Gastrocnemius medialis (tissue), 4 donors: ENCODE results near the gene AUTS2. TPM values are rescaled to one million over a fixed set of nuclear protein-coding genes. Genes with fewer than 3 reads are reported as not detected.
A peak's percentile ranks its signal among the peaks of the same experiment; 100 is the strongest.

Experiments
- ATAC-seq, 2 donors: fragments of 150-250 bp; one replicate each; pipeline ENCODE4 v1.9.1; 2016
- DNase-seq, 2 donors: peaks; one replicate each; pipeline ENCODE4 v3.0.0-alpha.2; 2019
- H3K27ac ChIP-seq, 4 donors: fragments of 200-600 bp; sonication (generic); 1 replicate in 1 of 4; 2 replicates in 3 of 4; pipeline ENCODE4 v1.5.1; 2016 to 2018; ENCODE audit warnings: mild to moderate bottlenecking in 2 of 4, moderate library complexity in 1 of 4
- H3K27me3 ChIP-seq, 3 donors: fragments of 200-600 bp; sonication (generic) in 2 of 3; 1 replicate in 1 of 3; 2 replicates in 2 of 3; pipeline versions ENCODE4 v1.5.1 to v1.6.0; 2016 to 2019; ENCODE audit warnings: mild to moderate bottlenecking in 1 of 3, moderate library complexity in 1 of 3
- H3K36me3 ChIP-seq, 2 donors: fragments of 200-600 bp; sonication (generic) in 1 of 2; one replicate each; pipeline ENCODE4 v1.5.1; 2017 to 2018
- H3K4me1 ChIP-seq, 2 donors: fragments of 200-600 bp; sonication (generic) in 1 of 2; one replicate each; pipeline ENCODE4 v1.5.1; 2016 to 2017; ENCODE audit warnings: mild to moderate bottlenecking in 2 of 2
- H3K4me3 ChIP-seq, 4 donors: fragments of 200-600 bp; sonication (generic) in 3 of 4; 1 replicate in 1 of 4; 2 replicates in 3 of 4; pipeline ENCODE4 v1.5.1; 2016 to 2019; ENCODE audit warnings: mild to moderate bottlenecking in 2 of 4
- H3K9me3 ChIP-seq, 3 donors: fragments of 200-600 bp; sonication (generic) in 2 of 3; 1 replicate in 1 of 3; 2 replicates in 2 of 3; pipeline ENCODE4 v1.5.1; 2016 to 2019
- POLR2A ChIP-seq, 2 donors: fragments of 450-650 bp; IDR thresholded peaks; one replicate each; pipeline ENCODE4 v1.6.1; 2017; ENCODE audit warnings: antibody characterized with exemption in 2 of 2, mild to moderate bottlenecking in 2 of 2, moderate library complexity in 2 of 2
- in situ Hi-C, 4 donors: fragments of 200-750 bp; cut with MboI; loops; one replicate each; pipeline versions ENCODE4 v1.15.0 to v1.8.0; 2017; ENCODE audit warnings: low sequenced_read_pairs in 4 of 4
- intact Hi-C: fragments of 100-400 bp; cut with DNase I; formaldehyde crosslinking; loops from one replicate; pipeline ENCODE4 v1.15.1; 2023; ENCODE audit warnings: low total_unique reads
- total RNA-seq, 4 donors: library from RNA; depleted of rRNA; stranded (reverse); fragments of >200 nt; gene quantifications; one replicate each; pipeline versions ENCODE4 v1.1.0 to v1.2.3, GENCODE V29; 2016
- TF ChIP-seq, protein P1 (sequence below), 5 experiments: fragments of 450-650 bp in 3 of 5; fragments of 200-600 bp in 2 of 5; sonication (generic) in 2 of 5; IDR thresholded peaks in 4 of 5; conservative IDR thresholded peaks in 1 of 5; 1 replicate in 4 of 5; 2 replicates in 1 of 5; pipeline ENCODE4 v1.5.1; 2016 to 2019; ENCODE audit warnings: antibody characterized with exemption in 5 of 5, mild to moderate bottlenecking in 3 of 5, moderate library complexity in 3 of 5

AUTS2 gene
- total RNA-seq, 4 donors from 2014 or later, result 2.5 to 16.2 (median 8.5) TPM

DNA sequence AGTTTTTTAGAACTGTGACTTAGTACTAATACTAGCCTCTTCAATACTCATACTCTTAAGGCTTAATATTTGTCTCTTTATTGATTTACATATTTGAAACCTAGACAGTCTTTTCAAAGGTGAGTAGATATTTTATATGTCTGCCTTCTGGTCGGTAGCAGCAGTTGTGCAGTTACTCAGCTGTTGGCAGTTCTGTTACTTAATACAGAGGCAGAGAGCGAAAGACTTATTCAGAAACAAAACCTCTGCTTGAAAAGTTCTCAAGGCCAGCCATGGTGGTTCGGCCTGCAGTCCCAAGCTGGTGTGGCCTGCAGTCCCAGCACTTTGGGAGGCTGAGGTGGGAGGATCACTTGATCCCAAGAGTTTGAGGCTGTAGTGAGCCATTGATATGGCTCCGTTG lies 84.2 kb downstream of the AUTS2 start:
- no peak for ATAC-seq
- intact Hi-C loops, result no loop called here
- Histone ChIP-seq H3K27ac (no peak overlapping the region), H3K36me3 (no peaks in the 10 kb centered on the region), H3K4me3 (no peak overlapping the region), H3K27me3 (no peaks in the 10 kb centered on the region), H3K9me3 (no peaks in the 10 kb centered on the region), H3K4me1 (peaks cover 13 to 23% of the 10 kb centered on the region in 2 donors)
- no peak for DNase-seq
- no peak for TF ChIP-seq POLR2A (IDR thresholded peaks at IDR 0.05)
- TF ChIP-seq, protein P1, sequence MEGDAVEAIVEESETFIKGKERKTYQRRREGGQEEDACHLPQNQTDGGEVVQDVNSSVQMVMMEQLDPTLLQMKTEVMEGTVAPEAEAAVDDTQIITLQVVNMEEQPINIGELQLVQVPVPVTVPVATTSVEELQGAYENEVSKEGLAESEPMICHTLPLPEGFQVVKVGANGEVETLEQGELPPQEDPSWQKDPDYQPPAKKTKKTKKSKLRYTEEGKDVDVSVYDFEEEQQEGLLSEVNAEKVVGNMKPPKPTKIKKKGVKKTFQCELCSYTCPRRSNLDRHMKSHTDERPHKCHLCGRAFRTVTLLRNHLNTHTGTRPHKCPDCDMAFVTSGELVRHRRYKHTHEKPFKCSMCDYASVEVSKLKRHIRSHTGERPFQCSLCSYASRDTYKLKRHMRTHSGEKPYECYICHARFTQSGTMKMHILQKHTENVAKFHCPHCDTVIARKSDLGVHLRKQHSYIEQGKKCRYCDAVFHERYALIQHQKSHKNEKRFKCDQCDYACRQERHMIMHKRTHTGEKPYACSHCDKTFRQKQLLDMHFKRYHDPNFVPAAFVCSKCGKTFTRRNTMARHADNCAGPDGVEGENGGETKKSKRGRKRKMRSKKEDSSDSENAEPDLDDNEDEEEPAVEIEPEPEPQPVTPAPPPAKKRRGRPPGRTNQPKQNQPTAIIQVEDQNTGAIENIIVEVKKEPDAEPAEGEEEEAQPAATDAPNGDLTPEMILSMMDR (IDR thresholded peaks at IDR 0.05 in 4 of 5, conservative IDR thresholded peaks at IDR 0.05 in 1 of 5), result no peak
- in situ Hi-C loops, result no loop called here

DNA sequence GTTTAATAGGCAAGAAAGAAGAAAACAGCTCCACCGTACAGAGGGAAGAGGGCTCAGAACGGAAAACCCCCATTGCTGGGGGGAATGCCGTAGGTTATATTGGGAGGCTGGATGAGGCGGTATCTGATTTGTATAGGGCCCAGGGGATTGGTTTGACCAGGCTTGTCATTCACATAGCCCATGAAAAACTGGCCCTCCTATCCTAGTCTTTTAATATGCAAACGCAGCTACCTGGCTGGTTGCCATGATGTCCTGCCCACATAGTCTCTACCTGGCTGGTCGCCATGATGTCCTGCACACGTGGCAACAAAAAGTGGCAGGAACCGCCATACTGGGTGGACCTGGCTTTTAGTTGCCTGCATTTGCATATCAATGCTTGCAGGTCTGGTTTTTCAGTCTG lies 84.7 kb downstream of the AUTS2 start:
- H3K4me3 ChIP-seq, result no peak overlapping the region
- no peak for ATAC-seq
- DNase-seq, result no peak
- TF ChIP-seq, protein P1 (IDR thresholded peaks at IDR 0.05 in 4 of 5, conservative IDR thresholded peaks at IDR 0.05 in 1 of 5), result no peak
- TF ChIP-seq POLR2A (IDR thresholded peaks at IDR 0.05), result no peak
- no peaks in the 10 kb centered on the region for H3K36me3 ChIP-seq
- no peaks in the 10 kb centered on the region for H3K9me3 ChIP-seq
- H3K27me3 ChIP-seq, result no peaks in the 10 kb centered on the region
- in situ Hi-C loops (no loop called here), intact Hi-C loops (no loop called here)
- H3K27ac ChIP-seq, result no peak overlapping the region
- H3K4me1 ChIP-seq, result peaks cover 12 to 18% of the 10 kb centered on the region in 2 donors

DNA sequence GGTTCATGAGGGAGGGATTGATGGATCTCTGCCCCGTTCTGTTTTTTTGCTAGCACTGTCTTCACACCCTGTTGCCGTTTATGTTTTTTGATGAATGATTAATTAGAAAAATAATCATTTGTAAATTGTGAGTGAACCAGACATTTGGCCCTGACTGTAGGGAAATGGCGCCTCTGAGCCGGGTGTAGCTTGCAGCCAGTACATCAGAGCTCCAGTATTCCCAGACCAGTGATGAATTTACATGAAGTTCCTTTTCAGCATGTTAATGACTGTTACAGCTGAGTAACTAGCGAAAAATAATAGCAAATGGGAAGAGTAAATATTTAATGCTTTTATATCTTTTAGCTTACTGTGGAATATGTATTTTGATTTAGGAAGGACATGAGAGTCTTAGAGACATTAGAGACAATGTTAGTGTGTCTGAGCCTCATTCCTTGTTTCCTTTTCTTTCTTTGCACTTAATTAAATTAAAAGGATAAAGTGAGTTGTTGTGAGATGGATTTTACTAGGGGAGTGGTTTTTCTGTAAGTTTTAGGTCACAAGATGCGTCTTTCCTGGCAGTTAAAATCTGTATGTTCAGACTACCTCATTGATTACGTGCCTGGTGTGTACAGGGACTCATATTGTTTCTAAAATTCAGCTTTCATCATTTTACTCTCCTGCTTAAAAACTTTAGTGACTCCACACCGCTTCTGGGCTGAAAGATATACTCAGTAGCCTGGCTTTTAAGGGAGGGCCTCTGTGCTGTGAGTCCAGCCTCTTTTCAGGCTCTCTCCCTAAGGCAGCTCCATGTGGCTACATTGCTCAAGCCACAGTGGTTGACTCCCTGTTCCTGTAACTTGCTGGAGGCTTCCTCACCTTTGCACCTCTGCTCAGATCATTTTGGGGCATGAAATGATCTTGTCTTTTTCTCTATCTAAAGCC lies 86.4 kb downstream of the AUTS2 start:
- in situ Hi-C loops (no loop called here), intact Hi-C loops (no loop called here)
- no peak overlapping the region for H3K4me3 ChIP-seq
- no peaks in the 10 kb centered on the region for H3K27me3 ChIP-seq
- peaks cover 6 to 14% of the 10 kb centered on the region in 2 donors for H3K4me1 ChIP-seq
- no peak for TF ChIP-seq POLR2A (IDR thresholded peaks at IDR 0.05)
- TF ChIP-seq, protein P1 (IDR thresholded peaks at IDR 0.05 in 4 of 5, conservative IDR thresholded peaks at IDR 0.05 in 1 of 5), result no peak
- peak; percentile 42 to 61 for ATAC-seq
- no peaks in the 10 kb centered on the region for H3K9me3 ChIP-seq
- peak overlapping the region in 1 of 4 donors; percentile 15 for H3K27ac ChIP-seq
- DNase-seq, result no peak
- H3K36me3 ChIP-seq, result no peaks in the 10 kb centered on the region

DNA sequence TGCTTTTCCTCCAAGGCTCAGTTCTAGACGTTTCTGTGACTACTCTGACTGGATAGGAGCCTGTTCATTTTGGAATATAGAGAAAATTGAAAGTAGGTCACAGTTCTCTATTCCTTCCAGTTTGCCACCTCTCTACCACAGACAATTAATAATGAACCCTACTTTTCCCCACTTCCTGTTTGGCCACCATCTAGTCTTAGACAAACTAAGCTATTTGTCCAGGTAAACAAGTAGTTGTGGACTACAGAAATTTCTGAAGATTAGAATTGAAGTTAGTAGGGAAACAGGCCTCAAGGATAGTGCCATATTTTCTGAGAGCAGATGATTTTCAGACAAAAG lies 87.0 kb downstream of the AUTS2 start:
- Histone ChIP-seq H3K27ac (no peak overlapping the region), H3K4me1 (peaks cover 6 to 14% of the 10 kb centered on the region in 2 donors), H3K36me3 (no peaks in the 10 kb centered on the region), H3K9me3 (no peaks in the 10 kb centered on the region), H3K27me3 (no peaks in the 10 kb centered on the region), H3K4me3 (no peak overlapping the region)
- TF ChIP-seq, protein P1 (IDR thresholded peaks at IDR 0.05 in 4 of 5, conservative IDR thresholded peaks at IDR 0.05 in 1 of 5), result no peak
- no peak for TF ChIP-seq POLR2A (IDR thresholded peaks at IDR 0.05)
- in situ Hi-C loops, result no loop called here
- intact Hi-C loops, result no loop called here
- ATAC-seq, result no peak
- DNase-seq, result no peak
